Measurements from ENCODE around the gene PLGRKT.
"Not testable (repeated sequence)": the region's sequence is repeated elsewhere in the genome, so short reads cannot be mapped to it uniquely, and the experiment has no call there.

Gene PLGRKT

DNA sequence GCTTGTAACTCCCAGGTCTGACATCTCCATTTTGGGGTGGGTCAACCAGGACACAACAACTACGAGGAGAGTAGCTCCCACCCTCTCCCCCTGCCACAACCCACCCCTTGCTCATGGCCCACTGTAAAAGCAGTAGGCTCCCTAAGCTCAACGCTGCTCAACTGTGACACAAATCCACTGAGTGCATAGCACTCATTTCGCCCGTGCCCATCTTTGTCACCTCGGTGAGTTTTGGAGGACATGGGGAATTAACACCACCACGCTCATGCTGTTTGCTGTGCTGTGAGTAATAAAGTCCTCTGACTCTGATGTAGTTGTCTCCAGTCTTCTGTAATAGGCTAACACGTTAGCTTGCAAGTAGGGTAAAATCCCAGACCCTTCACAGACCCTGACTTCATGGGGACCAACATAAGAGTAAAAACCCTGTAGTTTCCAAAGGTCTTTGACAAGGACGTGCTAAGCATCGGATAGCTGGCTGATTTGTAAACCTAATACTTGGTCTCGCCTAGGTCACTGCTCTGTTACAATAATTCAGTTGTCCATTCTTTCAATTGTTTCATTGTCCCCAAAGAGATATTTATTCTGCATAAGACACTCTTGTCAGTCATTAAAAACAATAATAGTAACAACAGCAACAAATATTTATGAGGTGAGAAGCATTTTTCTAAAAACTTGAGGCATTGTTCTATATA lies 7.7 kb downstream of the PLGRKT start:
- no peak for DNase-seq (ENCODE audit: low read depth)

DNA sequence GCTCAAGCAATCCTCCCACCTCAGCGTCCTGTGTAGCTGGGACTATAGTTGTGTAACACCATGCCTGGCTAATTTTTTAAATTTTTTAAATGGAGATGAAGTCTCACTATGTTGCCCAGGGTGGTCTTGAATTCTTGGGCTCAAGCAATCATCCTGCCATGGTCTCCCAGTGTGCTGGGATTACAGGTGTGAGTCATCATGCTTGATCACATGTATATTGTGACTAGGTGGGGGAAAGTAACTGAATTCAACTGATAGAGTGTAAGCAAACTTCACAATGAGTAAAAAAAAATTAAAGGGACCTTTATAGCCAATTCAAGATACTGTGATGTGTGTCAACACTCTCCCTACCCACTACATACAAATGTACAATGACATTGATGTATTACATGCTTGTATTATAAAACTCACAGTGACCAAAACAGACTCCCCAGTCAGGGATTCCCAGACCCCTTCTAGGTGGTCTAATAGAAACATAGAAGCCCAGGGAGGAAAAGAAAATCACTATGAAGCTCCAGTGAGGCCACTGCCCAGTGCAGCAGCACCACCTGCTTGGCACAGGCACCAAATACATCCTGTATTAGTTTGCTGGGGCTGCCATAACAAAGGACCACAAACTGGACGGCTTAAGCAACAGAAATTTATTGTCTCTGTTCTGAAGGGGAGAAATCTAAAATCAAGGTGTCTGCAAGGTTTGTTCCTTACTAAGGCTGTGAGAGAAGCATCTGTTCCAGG lies 8.8 kb downstream of the PLGRKT start:
- no peak for DNase-seq (ENCODE audit: low read depth)

DNA sequence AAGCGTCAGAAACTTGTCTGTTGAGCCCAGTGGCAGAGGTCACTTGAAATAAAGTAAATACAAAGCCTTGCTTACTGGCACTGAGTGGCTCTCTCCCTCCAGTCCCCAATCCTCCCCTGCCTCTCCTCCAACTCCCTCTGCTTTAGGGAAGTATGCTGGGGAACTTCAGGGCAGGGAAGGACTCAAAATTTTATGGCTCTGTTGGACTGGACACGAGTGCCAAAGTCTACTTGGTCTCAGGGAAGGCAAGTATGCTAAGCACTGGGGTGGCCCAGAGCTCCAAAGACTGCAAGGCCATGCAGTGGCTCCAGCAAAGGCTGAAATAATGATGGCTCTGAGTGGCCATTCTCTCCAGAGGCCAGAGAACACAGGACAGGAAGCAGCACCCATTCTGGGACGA lies 9.6 kb downstream of the PLGRKT start:
- DNase-seq (ENCODE audit: low read depth), result no peak

- DNase-seq (ENCODE audit: low read depth), result no peak
Observed at GRCh38 chr9:5427005-5427404, 10.7 kb downstream of the PLGRKT start.

DNA sequence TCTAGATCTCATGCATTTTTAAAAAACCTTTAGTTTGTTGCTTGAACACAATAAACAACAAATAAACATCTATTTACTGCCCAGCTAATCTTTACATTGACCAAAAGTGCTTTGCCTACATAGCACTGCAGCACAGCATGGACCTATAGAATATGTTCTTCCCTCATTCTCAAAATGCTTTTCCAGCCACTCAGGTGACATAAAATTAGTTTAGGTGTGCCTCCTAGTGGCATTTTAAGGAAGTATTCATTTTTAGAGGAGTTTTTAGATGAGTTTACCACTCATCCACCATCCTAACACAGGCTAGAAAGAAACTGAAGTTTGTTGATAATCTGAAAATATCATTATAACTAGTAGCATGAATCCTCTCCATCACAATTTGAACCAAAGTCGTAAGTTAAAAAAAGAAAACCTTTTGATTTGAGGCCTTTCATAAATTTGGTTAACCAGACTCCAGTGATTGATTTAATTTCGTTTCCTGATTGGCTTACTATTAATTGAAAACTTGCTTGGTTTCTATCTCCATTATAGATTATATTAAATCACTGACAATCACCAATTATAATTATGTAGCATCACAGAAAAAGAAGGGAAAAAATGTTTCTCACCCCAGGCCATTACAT lies 12.6 kb downstream of the PLGRKT start:
- DNase-seq (ENCODE audit: low read depth), result no peak

DNA sequence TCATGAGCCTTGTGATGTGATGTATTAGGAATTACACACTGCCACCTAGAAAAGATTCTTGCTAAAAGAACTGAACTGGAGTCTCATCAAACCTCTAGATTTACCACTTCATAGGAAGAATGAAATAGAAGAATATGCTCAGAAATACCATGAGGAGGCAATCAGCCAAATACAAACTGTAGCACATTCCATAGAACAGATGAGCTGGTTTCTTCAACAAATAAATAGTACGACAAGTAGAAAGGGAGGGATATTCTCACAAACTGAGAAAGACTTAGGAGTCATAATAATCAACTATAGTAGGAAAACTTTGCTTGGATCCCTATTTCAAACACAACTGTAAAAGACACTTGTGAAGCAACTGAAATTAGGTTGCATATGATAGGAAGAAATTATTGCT lies 15.4 kb downstream of the PLGRKT start:
- DNase-seq (ENCODE audit: low read depth), result no peak

DNA sequence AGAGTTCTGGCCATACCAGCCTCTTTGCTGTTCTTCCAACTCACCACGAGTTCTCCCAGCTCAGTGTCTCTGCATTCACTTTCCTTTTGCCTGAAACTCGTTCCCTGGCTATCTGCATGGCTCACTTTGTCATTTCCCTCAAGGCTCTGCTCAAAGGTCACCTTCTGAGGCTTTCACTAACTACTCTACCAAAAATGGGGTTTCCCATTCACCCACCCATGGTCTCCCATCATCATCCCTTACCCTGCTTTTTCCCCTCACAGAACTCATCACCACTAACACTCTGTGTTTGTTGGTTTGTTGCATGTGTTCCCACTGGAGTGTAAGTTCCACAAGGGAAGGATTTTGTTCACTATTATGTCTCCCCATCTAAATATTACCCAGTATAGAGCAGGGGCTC lies 16.6 kb downstream of the PLGRKT start:
- DNase-seq (ENCODE audit: low read depth), result no peak

DNA sequence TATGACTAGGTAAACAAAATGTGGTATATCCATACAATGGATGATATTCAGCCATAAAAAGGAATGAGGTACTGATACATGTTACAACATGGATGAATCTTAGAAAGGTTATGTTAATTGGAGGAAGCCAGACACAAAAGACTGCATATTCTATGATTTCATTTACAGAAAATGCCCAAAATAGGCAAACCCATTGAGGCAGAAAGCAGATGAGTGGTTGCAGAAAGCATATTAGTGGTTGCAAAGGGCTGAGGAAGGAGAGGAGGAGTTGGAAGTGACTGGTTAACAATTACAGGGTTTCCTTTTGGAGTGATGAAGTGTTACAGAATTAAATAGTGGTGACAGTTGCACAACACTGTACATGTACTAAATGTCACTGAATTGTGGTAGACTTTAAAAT lies 17.7 kb downstream of the PLGRKT start:
- DNase-seq (ENCODE audit: low read depth), result no peak

DNA sequence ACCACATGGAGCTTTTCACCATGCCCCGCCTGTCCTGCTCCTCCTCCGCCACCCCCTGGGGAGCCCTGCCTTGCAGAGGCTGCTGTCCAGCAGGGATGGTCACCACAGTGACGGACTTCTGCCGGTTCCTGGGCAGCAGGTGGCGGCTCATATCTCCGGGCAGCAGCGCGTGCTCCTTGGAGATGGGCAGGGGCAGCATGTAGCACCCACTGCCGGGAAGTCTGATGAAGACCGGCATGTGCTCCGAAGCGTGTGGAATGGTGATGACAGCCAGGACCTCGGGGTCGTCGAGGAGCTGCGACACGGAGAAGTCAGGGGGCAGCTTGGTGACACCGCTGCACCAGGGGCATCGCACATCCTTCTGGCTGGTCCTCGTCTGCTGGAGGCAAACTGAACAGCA lies 19.2 kb downstream of the PLGRKT start:
- no peak for DNase-seq (ENCODE audit: low read depth)

- no peak for DNase-seq (ENCODE audit: low read depth)
Observed at GRCh38 chr9:5416953-5417352, 20.8 kb downstream of the PLGRKT start.

- DNase-seq (ENCODE audit: low read depth), result no peak
Observed at GRCh38 chr9:5408596-5408995, 29.1 kb downstream of the PLGRKT start.

- no peak for DNase-seq (ENCODE audit: low read depth)
Observed at GRCh38 chr9:5402217-5402616, 35.5 kb downstream of the PLGRKT start.

GRCh38 chr9:5397547-5397946 lies 40.2 kb downstream of the PLGRKT start:
- not testable (repeated sequence) for DNase-seq (ENCODE audit: low read depth)

DNA sequence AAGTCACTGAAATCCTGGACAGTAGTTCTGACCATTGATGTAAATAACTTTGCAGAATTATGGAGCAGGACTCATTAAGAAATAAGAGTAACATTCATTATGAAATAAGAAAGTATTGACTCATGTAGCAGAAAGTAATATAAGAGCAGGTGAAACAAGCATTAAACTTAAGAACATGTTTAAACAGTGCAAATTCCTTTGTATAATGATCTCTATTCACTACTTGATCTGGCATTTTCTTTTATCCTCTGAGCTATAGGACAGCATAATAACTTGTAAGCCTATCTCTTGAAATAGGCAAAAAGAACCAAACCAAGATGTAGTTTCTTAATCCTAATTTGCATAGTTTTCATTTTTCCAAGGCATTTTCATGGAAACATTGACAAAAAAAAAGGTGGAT lies 42.3 kb downstream of the PLGRKT start:
- no peak for DNase-seq (ENCODE audit: low read depth)

- DNase-seq (ENCODE audit: low read depth), result not testable (repeated sequence)
Observed at GRCh38 chr9:5393976-5394375, 43.7 kb downstream of the PLGRKT start.

- DNase-seq (ENCODE audit: low read depth), result no peak
Observed at GRCh38 chr9:5393497-5393896, 44.2 kb downstream of the PLGRKT start.

- no peak for DNase-seq (ENCODE audit: low read depth)
Observed at GRCh38 chr9:5392285-5392684, 45.4 kb downstream of the PLGRKT start.

DNA sequence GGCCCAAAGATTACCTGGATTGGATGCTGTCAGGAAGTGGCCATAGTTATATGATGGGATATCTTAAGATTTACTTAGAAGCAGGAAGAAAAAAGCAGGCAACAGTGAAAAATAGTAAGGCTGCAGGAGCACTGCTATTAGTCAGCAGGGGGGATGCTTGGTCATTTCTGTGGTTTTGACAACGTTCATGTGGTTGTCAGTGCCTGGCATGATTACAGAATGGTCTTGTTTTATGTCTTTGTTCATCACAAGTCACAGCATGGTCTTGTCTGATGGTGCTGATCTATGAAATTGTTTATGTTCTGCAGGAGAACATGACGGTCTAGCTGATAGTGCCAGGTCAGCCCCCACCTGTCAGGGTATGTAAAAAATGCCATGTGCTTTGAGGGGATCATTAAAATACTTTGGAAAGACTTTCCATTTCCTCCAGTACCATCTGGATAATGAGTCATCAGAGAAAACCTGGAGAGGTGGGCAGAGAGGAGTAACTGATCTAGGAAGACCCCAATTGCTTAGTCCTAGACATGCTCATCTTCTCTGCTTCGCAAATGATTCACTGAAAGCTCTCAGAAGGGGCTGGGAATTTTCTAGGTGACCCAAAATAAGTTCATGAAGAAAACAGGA lies 48.5 kb downstream of the PLGRKT start:
- DNase-seq (ENCODE audit: low read depth), result no peak

GRCh38 chr9:5388026-5388819 lies 49.5 kb downstream of the PLGRKT start:
- DNase-seq (ENCODE audit: low read depth), result no peak

- DNase-seq (ENCODE audit: low read depth), result no peak
Observed at GRCh38 chr9:5384436-5384835, 53.3 kb downstream of the PLGRKT start.

- DNase-seq (ENCODE audit: low read depth), result no peak
Observed at GRCh38 chr9:5382479-5382878, 55.2 kb downstream of the PLGRKT start.

Measured in stimulated activated CD8-positive, alpha-beta memory T cell treated with anti-CD3 and anti-CD28 coated beads, Interleukin-12 subunit alpha, Interleukin-12 subunit beta, amount 100 ng/mL, for 1 hour (primary cell).